Loucy (cell line): ENCODE results near the gene CNOT11.

Experiments
- H2AFZ ChIP-seq: fragments of 200-600 bp; sonication (generic); 2 replicates; pipeline ENCODE4 v1.6.0; 2016; ENCODE audit warnings: antibody characterized with exemption, mild to moderate bottlenecking, low read length, moderate library complexity
- H3F3A ChIP-seq: fragments of 200-600 bp; 2 replicates; pipeline ENCODE4 v1.6.0; 2016; ENCODE audit warnings: antibody characterized with exemption, low read depth, mild to moderate bottlenecking
- H3K27me3 ChIP-seq: fragments of 200-600 bp; sonication (generic); 2 replicates; pipeline ENCODE4 v1.6.1; 2014; ENCODE audit warnings: low read length, mild to moderate bottlenecking; ENCODE audit not compliant: insufficient read depth, poor library complexity, severe bottlenecking
- H3K36me3 ChIP-seq: fragments of 200-600 bp; sonication (generic); 2 replicates; pipeline ENCODE4 v1.6.1; 2016; ENCODE audit warnings: low read length; ENCODE audit not compliant: insufficient read depth
- H3K4me1 ChIP-seq: fragments of 200-600 bp; sonication (generic); 2 replicates; pipeline ENCODE4 v1.5.1; 2014; ENCODE audit warnings: low read length, mild to moderate bottlenecking; ENCODE audit not compliant: insufficient read depth, poor library complexity, severe bottlenecking
- H3K4me2 ChIP-seq: fragments of 200-600 bp; sonication (generic); 2 replicates; pipeline ENCODE4 v1.6.0; 2014; ENCODE audit warnings: antibody characterized with exemption, low read length, low read depth, mild to moderate bottlenecking; ENCODE audit not compliant: poor library complexity, severe bottlenecking
- H3K4me3 ChIP-seq: fragments of 200-600 bp; sonication (generic); 2 replicates; pipeline ENCODE4 v1.5.1; 2014; ENCODE audit warnings: low read length, mild to moderate bottlenecking, mixed read lengths; ENCODE audit not compliant: poor library complexity, severe bottlenecking
- H3K79me2 ChIP-seq: fragments of 200-600 bp; sonication (generic); 2 replicates; pipeline ENCODE4 v1.6.1; 2014; ENCODE audit warnings: low read length; ENCODE audit not compliant: insufficient read depth
- H3K9ac ChIP-seq: fragments of 200-600 bp; sonication (generic); 2 replicates; pipeline ENCODE4 v1.6.0; 2014; ENCODE audit warnings: mild to moderate bottlenecking, low read depth, low read length, moderate library complexity; ENCODE audit not compliant: poor library complexity, severe bottlenecking
- H3K9me2 ChIP-seq: fragments of 200-600 bp; sonication (generic); replicated peaks from 2 replicates; pipeline ENCODE4 v1.6.1; 2016; ENCODE audit warnings: low read depth, low read length, mixed read lengths
- H3K9me3 ChIP-seq: fragments of 200-600 bp; sonication (generic); 2 replicates; pipeline ENCODE4 v1.6.1; 2014; ENCODE audit warnings: mild to moderate bottlenecking, antibody characterized with exemption, low read length, low read depth; ENCODE audit not compliant: insufficient read depth
- H4K20me1 ChIP-seq: fragments of 200-600 bp; sonication (generic); 2 replicates; pipeline ENCODE4 v1.6.0; 2014; ENCODE audit warnings: antibody characterized with exemption, low read length, mild to moderate bottlenecking; ENCODE audit not compliant: insufficient read depth, poor library complexity, severe bottlenecking
- CTCF ChIP-seq: fragments of 200-600 bp; sonication (generic); conservative IDR thresholded peaks from 2 replicates; pipeline ENCODE4 v1.5.1; 2014; ENCODE audit warnings: mild to moderate bottlenecking, antibody characterized with exemption, low read length
- EZH2phosphoT487 ChIP-seq: fragments of 200-600 bp; IDR thresholded peaks from 2 replicates; pipeline ENCODE4 v1.6.1; 2018; ENCODE audit warnings: antibody characterized with exemption, mild to moderate bottlenecking, moderate library complexity, borderline replicate concordance

CNOT11 gene

DNA sequence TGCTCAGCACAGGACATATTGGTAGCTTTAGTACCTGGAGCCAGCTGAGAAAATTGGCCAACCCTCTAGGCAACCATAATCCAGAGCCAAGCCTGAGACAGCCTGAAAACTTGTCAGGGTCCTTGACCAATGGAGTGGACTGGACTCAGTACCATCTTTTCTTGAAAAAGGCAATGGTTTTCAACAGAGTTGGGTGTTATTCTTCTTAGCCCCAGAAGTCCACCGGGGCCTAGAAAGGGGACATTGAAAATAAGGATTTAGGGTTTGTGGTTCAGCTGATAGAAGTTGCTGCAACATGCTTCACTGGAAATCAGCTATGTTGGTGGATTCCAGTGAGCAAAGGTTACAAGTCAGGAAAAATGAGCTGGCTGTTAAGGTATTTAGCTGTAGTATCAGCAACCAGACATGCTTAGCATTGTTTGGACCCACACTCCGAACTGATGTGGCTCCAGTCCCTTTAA is 22.1 kb upstream of the CNOT11 start:
- no peaks in the 10 kb centered on the region for H4K20me1 ChIP-seq
- no peaks in the 10 kb centered on the region for H3K9me2 ChIP-seq
- no peaks in the 10 kb centered on the region for H3K27me3 ChIP-seq
- no peak overlapping the region for H3K4me3 ChIP-seq
- no peaks in the 10 kb centered on the region for H3K36me3 ChIP-seq
- TF ChIP-seq EZH2phosphoT487 (no peak), CTCF (no peak)
- no peaks in the 10 kb centered on the region for H3K79me2 ChIP-seq
- no peak overlapping the region for H3K4me2 ChIP-seq
- H3K9ac ChIP-seq = no peak overlapping the region
- no peaks in the 10 kb centered on the region for H3K4me1 ChIP-seq
- H2AFZ ChIP-seq = no peak overlapping the region
- H3F3A ChIP-seq = no peaks in the 10 kb centered on the region
- peaks cover 11% of the 10 kb centered on the region; the same call in 1 of the 2 replicates for H3K9me3 ChIP-seq

DNA sequence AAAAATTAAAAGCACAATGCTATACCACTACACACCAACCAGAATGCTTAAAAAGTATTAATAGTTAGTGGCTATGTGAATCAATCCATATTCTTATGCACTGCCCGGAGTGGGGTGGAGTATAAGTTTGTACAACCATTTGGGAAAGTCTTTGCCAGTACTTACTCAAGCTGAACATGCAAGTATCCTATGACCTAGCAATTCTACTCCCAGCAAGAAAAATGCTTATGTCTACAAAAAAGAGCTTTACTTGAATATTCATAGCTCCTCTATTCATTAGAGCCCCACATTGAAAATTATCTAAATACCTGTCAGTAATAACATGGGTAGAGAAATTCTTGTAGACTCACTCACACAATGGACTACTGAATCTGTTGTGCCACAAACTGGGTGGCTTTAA is 21.4 kb upstream of the CNOT11 start:
- no peak for TF ChIP-seq EZH2phosphoT487
- TF ChIP-seq CTCF = no peak
- Histone ChIP-seq H3K9me3 (peaks cover 8% of the 10 kb centered on the region; the same call in 1 of the 2 replicates), H3K9me2 (no peaks in the 10 kb centered on the region), H3K27me3 (no peaks in the 10 kb centered on the region), H3K79me2 (no peaks in the 10 kb centered on the region), H3K4me2 (no peak overlapping the region), H2AFZ (no peak overlapping the region), H3K9ac (no peak overlapping the region), H3F3A (no peaks in the 10 kb centered on the region), H3K4me1 (no peaks in the 10 kb centered on the region), H3K4me3 (no peak overlapping the region), H4K20me1 (no peaks in the 10 kb centered on the region), H3K36me3 (no peaks in the 10 kb centered on the region)

DNA sequence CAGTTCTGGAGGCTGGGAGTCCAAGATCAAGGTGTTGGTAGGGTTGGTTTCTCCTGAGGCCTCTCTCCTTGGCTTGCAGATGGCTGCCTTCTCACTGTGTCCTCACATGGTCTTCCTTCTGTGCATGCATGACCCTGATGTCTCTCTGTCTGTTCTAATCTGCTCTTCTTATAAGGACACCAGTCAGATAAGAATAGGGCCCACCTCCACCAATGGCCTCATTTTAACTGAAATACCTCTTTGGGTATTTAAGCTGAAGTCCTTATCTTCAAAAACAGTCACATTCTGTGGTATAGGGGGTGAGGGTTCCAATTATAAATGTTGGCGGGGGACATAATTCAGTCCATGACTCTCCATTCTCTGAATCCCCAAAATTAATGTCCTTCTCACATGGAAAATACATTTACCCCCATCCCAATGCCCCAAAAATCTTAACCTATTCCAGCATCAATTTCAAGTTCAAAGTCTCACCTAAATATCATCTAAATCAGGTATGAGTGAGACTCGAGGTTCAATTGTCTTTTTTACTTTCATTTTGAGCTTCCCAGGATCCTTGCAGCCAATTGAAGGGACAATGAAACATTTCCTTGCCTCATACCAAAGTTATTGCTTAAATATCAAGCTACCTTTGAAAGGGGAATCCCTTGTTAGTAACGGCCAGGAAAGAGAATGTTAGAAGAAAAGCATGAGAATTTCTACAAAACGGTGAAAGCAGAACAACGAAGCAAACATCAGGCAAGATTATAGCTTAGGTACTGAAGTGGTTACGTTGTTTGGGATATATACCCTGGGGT is 20.6 kb upstream of the CNOT11 start:
- peak overlapping the region; percentile 10 for H3K4me2 ChIP-seq
- H3K79me2 ChIP-seq = no peaks in the 10 kb centered on the region
- H3K9me3 ChIP-seq = peaks cover 6% of the 10 kb centered on the region; the same call in 1 of the 2 replicates
- peak overlapping the region; percentile 14 for H3K4me3 ChIP-seq
- H3K9ac ChIP-seq = no peak overlapping the region
- H4K20me1 ChIP-seq = no peaks in the 10 kb centered on the region
- TF ChIP-seq EZH2phosphoT487 (no peak), CTCF (no peak)
- no peaks in the 10 kb centered on the region for H3F3A ChIP-seq
- H3K4me1 ChIP-seq = no peaks in the 10 kb centered on the region
- H3K36me3 ChIP-seq = no peaks in the 10 kb centered on the region
- H2AFZ ChIP-seq = 0 out of 2 replicates have a peak overlapping the region, but pooled peaks have one; percentile 15
- no peaks in the 10 kb centered on the region for H3K9me2 ChIP-seq
- no peaks in the 10 kb centered on the region for H3K27me3 ChIP-seq
